Fibroblast of mammary gland (primary cell): ENCODE results near the gene TOR3A.
"Not testable (repeated sequence)": the region's sequence is repeated elsewhere in the genome, so short reads cannot be mapped to it uniquely, and the experiment has no call there.

Experiments used
- DNase-seq: peaks from one replicate; pipeline ENCODE4 v3.0.0-alpha.2; 2010; ENCODE audit warnings: low read depth
- H3K4me3 ChIP-seq: 2 replicates; pipeline ENCODE4 v1.5.1; 2011; ENCODE audit warnings: low read depth, mild to moderate bottlenecking, low read length, moderate library complexity; ENCODE audit not compliant: control insufficient read depth
- TF ChIP-seq, protein P1 (sequence below): conservative IDR thresholded peaks from 2 replicates; pipeline ENCODE4 v1.5.1; 2011; ENCODE audit warnings: low read depth, low read length, inconsistent platforms; ENCODE audit not compliant: control insufficient read depth, insufficient read depth

The TOR3A gene, protein sequence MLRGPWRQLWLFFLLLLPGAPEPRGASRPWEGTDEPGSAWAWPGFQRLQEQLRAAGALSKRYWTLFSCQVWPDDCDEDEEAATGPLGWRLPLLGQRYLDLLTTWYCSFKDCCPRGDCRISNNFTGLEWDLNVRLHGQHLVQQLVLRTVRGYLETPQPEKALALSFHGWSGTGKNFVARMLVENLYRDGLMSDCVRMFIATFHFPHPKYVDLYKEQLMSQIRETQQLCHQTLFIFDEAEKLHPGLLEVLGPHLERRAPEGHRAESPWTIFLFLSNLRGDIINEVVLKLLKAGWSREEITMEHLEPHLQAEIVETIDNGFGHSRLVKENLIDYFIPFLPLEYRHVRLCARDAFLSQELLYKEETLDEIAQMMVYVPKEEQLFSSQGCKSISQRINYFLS

GRCh38 chr1:179081687-179082332, at the start of gene TOR3A:
TOR3A (plus strand) TSS chr1:179082070; CDS start chr1:179082129, 59 bp downstream.
- DNase-seq, result peak; percentile 82

DNA sequence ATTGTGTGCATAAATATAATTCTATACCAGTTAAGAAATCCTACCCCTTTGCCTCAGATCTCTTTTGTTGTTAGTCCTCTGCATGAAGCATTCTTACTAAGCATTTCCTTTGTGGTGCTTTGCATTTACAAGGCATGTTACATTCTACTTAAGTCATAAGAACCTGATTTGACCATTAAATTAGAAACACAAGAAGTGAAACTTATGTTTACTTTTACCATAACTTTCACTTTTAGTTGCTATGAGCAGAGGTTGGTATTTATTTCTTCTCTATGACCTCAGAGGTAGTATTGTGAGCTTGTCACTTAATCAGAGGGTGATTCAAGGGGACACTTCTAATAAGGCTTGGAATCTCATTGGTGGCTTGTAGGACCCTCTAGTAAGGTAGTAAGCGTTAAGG, 47.1 kb upstream of the TOR3A start:
- peak; percentile 74 for DNase-seq
- TF ChIP-seq, protein P1, sequence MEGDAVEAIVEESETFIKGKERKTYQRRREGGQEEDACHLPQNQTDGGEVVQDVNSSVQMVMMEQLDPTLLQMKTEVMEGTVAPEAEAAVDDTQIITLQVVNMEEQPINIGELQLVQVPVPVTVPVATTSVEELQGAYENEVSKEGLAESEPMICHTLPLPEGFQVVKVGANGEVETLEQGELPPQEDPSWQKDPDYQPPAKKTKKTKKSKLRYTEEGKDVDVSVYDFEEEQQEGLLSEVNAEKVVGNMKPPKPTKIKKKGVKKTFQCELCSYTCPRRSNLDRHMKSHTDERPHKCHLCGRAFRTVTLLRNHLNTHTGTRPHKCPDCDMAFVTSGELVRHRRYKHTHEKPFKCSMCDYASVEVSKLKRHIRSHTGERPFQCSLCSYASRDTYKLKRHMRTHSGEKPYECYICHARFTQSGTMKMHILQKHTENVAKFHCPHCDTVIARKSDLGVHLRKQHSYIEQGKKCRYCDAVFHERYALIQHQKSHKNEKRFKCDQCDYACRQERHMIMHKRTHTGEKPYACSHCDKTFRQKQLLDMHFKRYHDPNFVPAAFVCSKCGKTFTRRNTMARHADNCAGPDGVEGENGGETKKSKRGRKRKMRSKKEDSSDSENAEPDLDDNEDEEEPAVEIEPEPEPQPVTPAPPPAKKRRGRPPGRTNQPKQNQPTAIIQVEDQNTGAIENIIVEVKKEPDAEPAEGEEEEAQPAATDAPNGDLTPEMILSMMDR, result no peak
- H3K4me3 ChIP-seq, result no peak overlapping the region

More at GRCh38 chr1:179081687-179082332, at the start of gene TOR3A:
- TF ChIP-seq, protein P1, result no peak
- H3K4me3 ChIP-seq, result peak within 1 kb of the TSS; percentile 67

DNA sequence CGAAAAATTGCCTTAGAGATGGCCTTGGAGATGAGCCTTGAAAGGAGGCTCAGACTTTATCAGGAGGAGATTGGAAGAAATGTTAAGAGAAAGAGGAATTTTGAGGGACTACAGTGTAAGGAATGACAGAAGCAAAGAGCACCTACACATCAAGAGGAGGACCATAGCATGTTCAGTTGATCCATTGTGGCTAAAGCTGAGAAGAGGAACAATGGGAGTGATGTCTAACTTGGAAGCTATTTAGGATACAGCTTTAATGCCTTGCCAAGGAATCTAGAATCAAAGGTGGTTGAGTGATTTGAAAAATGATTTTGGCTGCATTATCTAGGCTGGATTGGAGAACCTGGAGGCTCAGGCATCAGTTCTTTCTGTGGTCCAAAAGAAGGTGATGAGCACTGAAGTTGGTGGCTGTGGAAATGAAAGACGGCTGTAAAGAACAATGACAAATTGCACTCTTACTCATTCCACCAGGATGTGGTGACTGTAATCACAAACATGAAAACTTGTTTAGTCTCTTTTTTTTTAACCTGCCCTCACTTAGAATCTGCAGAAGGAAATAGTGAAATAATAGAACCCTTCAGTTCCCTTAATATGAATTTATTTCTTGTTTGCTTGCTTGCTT, 44.9 kb upstream of the TOR3A start:
- DNase-seq, result peak; percentile 64
- no peak overlapping the region for H3K4me3 ChIP-seq
- TF ChIP-seq, protein P1, result no peak

DNA sequence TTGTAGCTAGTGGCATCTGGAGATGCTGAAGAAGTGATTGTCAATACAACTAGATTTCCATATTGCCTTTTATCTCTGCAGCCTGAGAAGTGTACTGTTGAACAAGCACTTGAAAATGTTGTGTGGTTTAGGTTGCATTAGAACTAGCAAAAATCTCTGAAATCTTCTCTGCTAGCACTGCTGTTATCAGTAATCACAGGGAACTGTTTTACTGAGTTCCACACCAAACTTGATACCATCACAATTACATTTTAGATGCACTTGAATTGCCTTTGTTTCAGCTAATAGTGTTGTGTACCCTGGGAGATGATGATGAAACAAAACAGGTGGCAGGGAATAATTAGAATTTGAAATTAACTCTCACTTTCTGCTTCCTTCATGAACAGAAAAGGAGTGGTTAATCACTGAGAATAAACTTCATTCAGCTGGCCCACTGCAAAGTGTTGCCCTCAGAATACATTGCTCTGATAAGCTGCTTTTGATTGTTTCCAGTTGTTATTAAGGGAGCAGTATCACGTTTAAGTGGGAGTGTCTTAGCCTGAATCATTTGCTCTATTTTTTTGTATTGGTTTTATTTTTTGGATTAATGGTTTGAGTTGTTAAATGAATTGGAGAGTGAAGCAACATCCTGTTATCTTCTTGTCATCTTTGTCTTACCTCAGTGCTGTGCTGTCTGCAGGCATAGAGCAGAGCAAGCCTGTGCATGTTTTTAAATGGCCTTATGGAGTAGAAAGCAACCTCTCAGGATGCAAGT, 43.2 kb upstream of the TOR3A start:
- DNase-seq, result peak; percentile 50
- no peak overlapping the region for H3K4me3 ChIP-seq
- TF ChIP-seq, protein P1, result no peak

DNA sequence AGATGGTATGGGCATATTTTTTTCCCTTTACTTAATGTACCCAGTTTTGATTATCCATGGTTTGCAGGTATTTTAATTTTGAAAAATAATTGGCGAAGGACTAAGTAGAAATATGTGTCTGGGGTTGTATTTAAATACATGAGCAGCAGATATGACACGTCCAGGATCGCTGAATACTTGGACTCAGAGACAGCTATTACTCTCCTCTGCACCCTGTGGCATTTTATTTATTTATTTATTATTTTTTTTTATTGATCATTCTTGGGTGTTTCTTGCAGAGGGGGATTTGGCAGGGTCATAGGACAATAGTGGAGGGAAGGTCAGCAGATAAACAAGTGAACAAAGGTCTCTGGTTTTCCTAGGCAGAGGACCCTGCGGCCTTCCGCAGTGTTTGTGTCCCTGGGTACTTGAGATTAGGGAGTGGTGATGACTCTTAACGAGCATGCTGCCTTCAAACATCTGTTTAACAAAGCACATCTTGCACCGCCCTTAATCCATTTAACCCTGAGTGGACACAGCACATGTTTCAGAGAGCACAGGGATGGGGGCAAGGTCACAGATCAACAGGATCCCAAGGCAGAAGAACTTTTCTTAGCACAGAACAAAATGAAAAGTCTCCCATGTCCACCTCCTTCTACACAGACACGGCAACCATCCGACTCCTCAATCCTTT, 42.2 kb upstream of the TOR3A start:
- not testable (repeated sequence) for DNase-seq, H3K4me3 ChIP-seq

DNA sequence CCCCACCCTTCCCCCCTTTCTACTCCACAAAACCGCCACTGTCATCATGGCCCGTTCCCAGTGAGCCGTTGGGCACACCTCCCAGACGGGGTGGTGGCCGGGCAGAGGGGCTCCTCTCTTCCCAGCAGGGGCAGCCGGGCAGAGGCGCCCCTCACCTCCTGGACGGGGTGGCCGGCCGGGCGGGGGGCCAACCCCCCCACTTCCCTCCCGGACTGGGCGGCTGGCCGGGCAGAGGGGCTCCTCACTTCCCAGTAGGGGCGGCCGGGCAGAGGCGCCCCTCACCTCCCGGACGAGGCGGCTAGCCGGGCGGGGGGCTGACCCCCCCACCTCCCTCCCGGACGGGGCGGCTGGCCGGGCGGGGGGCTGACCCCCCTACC, 41.7 kb upstream of the TOR3A start:
- not testable (repeated sequence) for DNase-seq, H3K4me3 ChIP-seq

- no peak overlapping the region for H3K4me3 ChIP-seq
Measured at GRCh38 chr1:179042087-179042486, 39.8 kb upstream of the TOR3A start.

More at GRCh38 chr1:179042087-179042486, 39.8 kb upstream of the TOR3A start:
- TF ChIP-seq, protein P1, result no peak
- no peak for DNase-seq
